Stimulated activated CD8-positive, alpha-beta memory T cell treated with anti-CD3 and anti-CD28 coated beads, Interleukin-12 subunit alpha, Interleukin-12 subunit beta, amount 100 ng/mL, for 4 hours (primary cell): Measurements from ENCODE around the gene SPATA31E1.
"Not testable (repeated sequence)": the region's sequence is repeated elsewhere in the genome, so short reads cannot be mapped to it uniquely, and the experiment has no call there.

ENCODE experiments used
- DNase-seq: peaks from one replicate; pipeline ENCODE4 v3.0.0-alpha.2; 2020; ENCODE audit warnings: low read depth

Gene SPATA31E1

DNA sequence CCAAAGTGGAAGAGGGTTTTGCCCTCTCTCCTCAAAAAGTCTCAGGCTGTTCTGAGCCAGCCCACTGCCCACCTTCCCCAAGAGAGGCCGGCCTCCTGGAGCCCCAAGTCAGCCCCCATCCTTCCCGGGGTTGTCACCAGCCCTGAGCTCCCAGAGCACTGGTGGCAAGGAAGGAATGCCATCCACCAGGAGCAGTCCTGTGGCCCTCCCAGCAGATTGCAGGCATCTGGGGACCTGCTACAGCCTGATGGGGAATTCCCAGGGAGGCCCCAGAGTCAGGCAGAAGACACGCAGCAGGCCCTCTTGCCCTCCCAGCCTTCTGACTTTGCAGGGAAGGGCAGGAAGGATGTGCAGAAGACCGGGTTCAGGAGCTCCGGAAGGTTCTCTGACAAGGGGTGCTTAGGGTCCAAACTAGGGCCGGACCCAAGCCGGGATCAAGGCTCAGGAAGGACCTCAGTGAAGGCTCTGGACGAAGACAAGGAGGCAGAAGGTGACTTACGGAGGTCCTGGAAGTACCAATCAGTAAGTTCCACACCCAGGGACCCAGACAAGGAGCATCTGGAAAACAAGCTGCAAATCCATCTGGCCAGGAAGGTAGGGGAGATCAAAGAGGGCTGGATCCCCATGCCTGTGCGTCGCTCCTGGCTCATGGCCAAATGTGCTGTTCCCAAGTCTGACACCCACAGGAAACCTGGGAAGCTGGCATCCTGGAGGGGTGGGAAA lies 3.7 kb downstream of the SPATA31E1 start:
- no peak for DNase-seq

GRCh38 chr9:87886933-87887505 lies 4.3 kb downstream of the SPATA31E1 start:
- no peak for DNase-seq

- DNase-seq, result no peak
Observed at GRCh38 chr9:87887661-87888480, 5.2 kb downstream of the SPATA31E1 start.

- no peak for DNase-seq
Observed at GRCh38 chr9:87888501-87888900, 5.8 kb downstream of the SPATA31E1 start.

DNA sequence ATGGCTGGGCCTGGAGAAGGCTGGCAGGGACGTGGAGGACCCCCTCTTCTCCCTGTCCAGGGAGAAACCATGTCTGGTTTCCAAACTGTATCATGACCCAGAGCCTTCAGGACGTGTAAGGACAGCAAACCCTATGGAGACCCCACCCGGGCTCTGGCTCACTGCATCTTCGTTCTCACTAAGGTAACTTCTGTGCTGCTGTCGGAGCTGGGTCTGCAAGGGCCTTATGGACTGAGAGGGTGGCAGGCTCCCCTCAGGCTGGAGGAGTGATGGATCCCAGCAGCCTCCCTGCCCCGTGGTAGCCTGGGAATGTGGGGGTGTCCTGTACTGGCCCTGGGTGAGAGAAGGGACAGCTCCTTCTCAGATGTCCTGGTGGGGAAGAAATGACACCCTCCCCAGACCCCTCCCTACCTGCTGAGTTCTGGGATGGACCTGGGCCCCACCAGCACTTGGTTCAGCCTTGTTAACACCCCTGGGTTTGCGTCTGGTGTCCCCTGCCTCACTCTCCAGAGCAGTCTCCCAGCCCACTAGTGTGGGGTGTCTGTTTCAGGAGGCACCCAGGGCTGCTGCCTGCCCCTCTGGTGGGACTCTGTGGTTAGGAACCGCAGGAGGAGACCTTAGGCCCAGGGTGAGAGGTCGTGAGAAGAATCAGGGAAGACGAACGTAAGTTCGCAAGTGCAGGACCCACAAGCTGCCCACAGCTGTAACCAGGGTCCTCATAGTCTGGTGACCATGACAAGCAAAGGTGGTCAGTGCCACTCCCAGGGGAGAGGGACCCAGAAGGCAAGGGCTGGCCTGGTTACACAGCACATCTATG lies 6.6 kb downstream of the SPATA31E1 start:
- no peak for DNase-seq

- DNase-seq, result no peak
Observed at GRCh38 chr9:87889882-87890252, 7.2 kb downstream of the SPATA31E1 start.

- no peak for DNase-seq
Observed at GRCh38 chr9:87890837-87891236, 8.2 kb downstream of the SPATA31E1 start.

DNA sequence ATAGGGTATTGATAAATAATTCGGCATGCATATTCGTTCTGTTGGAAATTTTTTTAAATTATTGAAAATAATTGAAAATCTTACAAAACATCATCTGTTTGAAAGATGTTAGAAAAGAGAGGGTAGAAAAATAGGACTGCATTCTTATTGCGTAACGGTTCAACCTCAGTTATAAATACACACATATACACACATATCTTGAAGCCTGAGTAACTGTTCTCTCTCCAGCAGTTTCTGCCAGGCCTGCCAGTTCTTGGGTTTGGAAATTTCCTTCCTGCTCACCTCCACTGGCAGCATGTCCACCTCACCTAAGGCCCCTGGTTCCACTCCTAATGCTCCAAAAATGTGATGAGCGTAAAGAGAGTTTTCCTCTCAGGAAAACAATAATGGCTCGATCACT lies 9.1 kb downstream of the SPATA31E1 start:
- DNase-seq, result no peak

DNA sequence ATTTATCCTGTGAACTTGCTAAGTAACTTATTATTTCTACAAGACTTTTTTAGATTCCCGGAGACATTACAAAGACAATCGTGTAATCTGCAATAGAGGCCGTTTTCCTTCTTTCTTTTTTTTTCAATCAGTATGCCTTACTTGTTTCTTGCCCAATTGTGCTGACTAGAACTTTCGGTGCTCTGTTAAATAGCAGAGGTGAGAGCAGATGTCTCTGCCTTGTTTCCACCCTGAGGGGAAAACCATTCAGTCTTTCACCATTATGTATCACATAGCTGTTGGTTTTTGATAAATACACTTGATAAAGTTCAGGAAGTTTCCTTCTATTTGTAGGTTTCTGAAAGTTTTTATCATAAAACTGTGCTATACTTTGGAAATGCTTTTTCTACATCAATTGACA lies 10.3 kb downstream of the SPATA31E1 start:
- no peak for DNase-seq

DNA sequence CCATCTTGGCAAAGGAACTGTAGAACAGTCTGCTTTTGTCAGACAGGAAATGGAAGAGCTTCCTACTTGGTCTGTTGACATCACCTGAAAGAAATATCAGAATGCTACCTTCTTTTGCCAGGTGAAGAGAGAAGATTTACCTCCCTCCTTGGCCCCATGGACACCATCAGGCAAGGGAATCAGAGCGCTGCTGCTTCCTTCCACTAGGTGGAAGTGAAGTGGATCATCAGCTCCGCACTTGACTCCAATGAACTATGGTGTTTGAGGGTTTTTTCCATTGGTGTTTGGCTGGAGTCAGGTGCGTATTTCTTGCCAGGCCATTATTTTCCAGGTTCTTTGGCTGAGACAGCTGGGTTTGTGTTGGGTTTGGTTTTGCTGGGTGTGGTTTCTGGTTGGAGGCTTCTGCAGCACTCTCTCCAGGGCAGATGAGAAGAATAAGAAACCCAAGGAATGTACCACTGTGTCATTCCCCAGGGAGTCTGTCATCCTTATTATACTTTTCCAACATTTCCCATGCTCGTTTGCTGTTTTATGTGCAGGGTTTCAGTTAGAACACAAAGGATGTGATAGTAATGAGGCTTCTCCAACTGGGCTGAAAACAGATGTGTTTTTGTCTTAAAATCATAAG lies 12.4 kb downstream of the SPATA31E1 start:
- no peak for DNase-seq

GRCh38 chr9:87896891-87897290 lies 14.2 kb downstream of the SPATA31E1 start:
- no peak for DNase-seq

DNA sequence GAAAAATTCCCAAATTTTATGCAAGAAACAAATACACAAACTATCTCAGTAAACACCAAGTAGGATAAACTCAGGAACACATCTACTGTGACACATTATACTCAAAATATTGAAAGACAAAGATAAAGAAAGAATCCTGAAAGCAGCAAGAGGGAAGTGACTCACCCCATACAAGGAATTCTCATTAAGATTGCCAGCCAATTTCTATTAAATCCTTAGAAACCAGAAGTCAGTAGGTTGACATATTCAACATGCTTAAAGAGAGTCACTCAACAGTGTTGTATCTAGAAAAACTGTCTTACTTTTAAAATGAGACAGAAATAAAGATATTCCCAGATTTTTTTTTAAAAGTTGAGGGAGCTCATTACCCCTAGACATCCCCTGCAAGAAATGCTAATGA lies 15.5 kb downstream of the SPATA31E1 start:
- DNase-seq, result no peak

DNA sequence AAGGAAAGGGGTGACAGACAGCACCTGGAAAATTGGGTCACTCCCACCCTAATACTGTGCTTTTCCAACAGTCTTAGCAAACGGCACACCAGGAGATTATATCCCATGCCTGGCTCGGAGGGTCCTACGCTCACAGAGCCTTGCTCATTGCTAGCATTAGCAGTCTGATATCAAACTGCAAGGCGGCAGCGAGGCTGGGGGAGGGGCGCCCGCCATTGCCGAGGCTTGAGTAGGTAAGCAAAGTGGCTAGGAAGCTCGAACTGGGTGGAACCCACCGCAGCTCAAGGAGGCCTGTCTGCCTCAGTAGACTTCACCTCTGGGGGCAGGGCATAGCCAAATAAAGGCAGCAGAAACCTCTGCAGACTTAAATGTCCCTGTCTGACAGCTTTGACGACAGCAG lies 19.7 kb downstream of the SPATA31E1 start:
- DNase-seq, result not testable (repeated sequence)

- no peak for DNase-seq
Observed at GRCh38 chr9:87909310-87910041, 26.8 kb downstream of the SPATA31E1 start.

- no peak for DNase-seq
Observed at GRCh38 chr9:87910821-87911220, 28.1 kb downstream of the SPATA31E1 start.

DNA sequence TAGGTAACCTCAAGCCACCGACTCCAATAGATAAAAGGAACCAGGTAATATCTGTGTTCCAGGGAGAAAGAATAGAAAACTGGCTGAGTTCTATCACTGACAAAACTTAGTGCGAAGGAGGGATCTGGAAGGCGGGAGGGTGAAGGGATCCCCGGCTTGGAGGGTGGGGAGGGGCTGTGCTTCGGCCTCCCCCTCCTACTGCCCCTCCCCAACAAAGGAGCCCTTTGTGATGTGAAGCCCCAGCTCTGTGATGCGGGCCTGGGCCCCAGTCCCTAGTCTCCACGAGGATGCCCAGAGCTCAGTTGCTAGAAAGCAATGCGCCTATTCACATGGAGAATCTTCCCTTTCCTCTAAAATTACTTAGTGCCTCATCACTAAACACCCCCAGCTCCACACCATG lies 35.0 kb downstream of the SPATA31E1 start, which contains the start of gene SPATA31C1:
TSS of gene SPATA31C1 (plus strand) at position 301 of the 400 bp plus-strand sequence.
- DNase-seq, result not testable (repeated sequence)

DNA sequence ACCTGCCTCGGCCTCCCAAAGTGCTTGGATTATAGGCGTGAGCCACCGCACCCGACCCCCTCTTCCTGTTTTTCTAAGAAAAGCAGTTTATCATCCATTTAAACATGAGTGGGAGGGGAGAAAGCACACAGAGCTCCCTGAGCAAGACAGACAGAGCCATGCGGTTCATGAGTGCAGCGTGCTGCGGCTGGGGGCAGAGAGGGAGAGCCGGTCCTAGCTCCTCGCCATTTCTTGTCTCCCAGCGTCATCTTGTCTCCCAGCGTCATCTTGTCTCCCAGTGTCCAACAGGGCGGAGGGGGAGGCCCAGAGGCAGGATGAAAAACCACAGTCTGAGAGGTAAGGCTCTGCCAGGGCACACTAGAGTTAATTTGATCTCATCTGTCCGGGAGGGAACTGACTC lies 36.3 kb downstream of the SPATA31E1 start:
- DNase-seq, result not testable (repeated sequence)

DNA sequence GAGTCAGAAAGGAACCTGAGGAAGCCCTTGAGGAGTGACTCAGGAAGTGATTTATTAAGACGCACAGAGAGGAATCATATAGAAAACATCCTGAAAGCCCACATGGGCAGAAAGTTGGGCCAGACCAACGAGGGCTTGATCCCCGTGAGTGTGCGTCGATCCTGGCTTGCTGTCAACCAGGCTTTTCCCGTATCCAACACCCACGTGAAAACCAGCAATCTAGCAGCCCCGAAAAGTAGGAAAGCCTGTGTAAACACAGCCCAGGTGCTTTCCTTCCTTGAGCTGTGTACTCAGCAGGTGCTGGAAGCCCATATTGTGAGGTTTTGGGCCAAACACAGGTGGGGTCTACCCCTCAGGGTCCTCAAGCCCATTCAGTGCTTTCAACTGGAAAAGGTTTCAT lies 38.9 kb downstream of the SPATA31E1 start:
- not testable (repeated sequence) for DNase-seq

GRCh38 chr9:87923012-87923411 lies 40.3 kb downstream of the SPATA31E1 start:
- not testable (repeated sequence) for DNase-seq

- not testable (repeated sequence) for DNase-seq
Observed at GRCh38 chr9:87924851-87925250, 42.2 kb downstream of the SPATA31E1 start.

GRCh38 chr9:87929152-87929551 lies 46.5 kb downstream of the SPATA31E1 start:
- not testable (repeated sequence) for DNase-seq
